Panc1 (cell line): Measurements from ENCODE around the gene PHOX2A. TPM values are rescaled to one million over a fixed set of nuclear protein-coding genes. Genes with fewer than 3 reads are reported as not detected.

Experiments
- ATAC-seq: fragments of 200-7000 bp; cut with Tn5 transposase; 2 replicates; pipeline ENCODE4 v1.9.1; 2020; ENCODE audit warnings: mild to moderate bottlenecking, moderate library complexity
- BruUV-seq: library from RNA; stranded (reverse); fragments of 400-500 nt; replicated peaks from 2 replicates; lab custom pipeline; 2021; lab: Mats Ljungman, UMichigan
- CTCF ChIA-PET: fragments of 300-600 bp; sonication (Branson Sonifier 250); formaldehyde crosslinking; loops from one replicate; lab custom pipeline; 2022; ENCODE audit warnings: antibody characterized with exemption; lab: Charles Lee
- POLR2A ChIA-PET: fragments of 300-600 bp; sonication (Branson Sonifier 250); formaldehyde crosslinking; loops from one replicate; lab custom pipeline; 2022; ENCODE audit warnings: antibody characterized with exemption; lab: Charles Lee
- DNase-seq: peaks from one replicate; pipeline ENCODE4 v3.0.0-alpha.2; 2010; ENCODE audit warnings: low read depth, low spot score
- H3K27ac ChIP-seq: 2 replicates; pipeline ENCODE4 v1.5.1; 2011; ENCODE audit warnings: mild to moderate bottlenecking, low read length, inconsistent platforms
- H3K27me3 ChIP-seq: fragments of 200-500 bp; sonication (Bioruptor generic); 2 replicates; pipeline ENCODE4 v1.6.0; 2014; ENCODE audit warnings: low read length, inconsistent platforms; ENCODE audit not compliant: control insufficient read depth, insufficient read depth
- H3K36me3 ChIP-seq: fragments of 200-500 bp; sonication (Bioruptor generic); 2 replicates; pipeline ENCODE4 v1.5.1; 2014; ENCODE audit warnings: inconsistent platforms, mild to moderate bottlenecking, low read length, moderate library complexity; ENCODE audit not compliant: control insufficient read depth, insufficient read depth
- H3K4me1 ChIP-seq: 2 replicates; pipeline ENCODE4 v1.5.1; 2011; ENCODE audit warnings: inconsistent platforms, mild to moderate bottlenecking, low read length, moderate library complexity; ENCODE audit not compliant: control insufficient read depth, insufficient read depth
- H3K4me3 ChIP-seq, 2 experiments: 2 replicates each; pipeline ENCODE4 v1.5.1; 2011 to 2012; ENCODE audit warnings: low read depth in 2 of 2, low read length in 2 of 2, mild to moderate bottlenecking in 2 of 2, inconsistent platforms in 1 of 2, moderate library complexity in 1 of 2
- H3K9me3 ChIP-seq: fragments of 200-500 bp; sonication (Bioruptor generic); 2 replicates; pipeline ENCODE4 v1.5.1; 2014; ENCODE audit warnings: low read depth, mild to moderate bottlenecking, inconsistent platforms, low read length, moderate library complexity; ENCODE audit not compliant: control insufficient read depth, insufficient read depth
- POLR2AphosphoS5 ChIP-seq: IDR thresholded peaks from 2 replicates; pipeline ENCODE4 v1.6.1; 2012; ENCODE audit warnings: mild to moderate bottlenecking, low read depth, low read length, moderate library complexity
- REST ChIP-seq, 2 experiments: IDR thresholded peaks; 2 replicates each; pipeline ENCODE4 v1.6.1; 2011 to 2012; ENCODE audit warnings: low read depth in 2 of 2, control low read depth in 1 of 2, low read length in 1 of 2, mild to moderate bottlenecking in 1 of 2, moderate library complexity in 1 of 2; ENCODE audit not compliant: insufficient read depth in 1 of 2
- SIN3A ChIP-seq: IDR thresholded peaks from 2 replicates; pipeline ENCODE4 v1.6.1; 2012; ENCODE audit warnings: low read depth, mild to moderate bottlenecking, low read length, moderate library complexity, borderline replicate concordance; ENCODE audit not compliant: insufficient read depth
- TCF7L2 ChIP-seq: IDR thresholded peaks from 2 replicates; pipeline ENCODE4 v1.6.1; 2011; ENCODE audit warnings: mild to moderate bottlenecking, low read depth, low read length, inconsistent platforms
- in situ Hi-C: cut with HindIII; loops from 2 replicates; pipeline ENCODE4 v1.10.0; 2016; ENCODE audit warnings: low sequenced_read_pairs, low pct_unique_long_range_greater_than_20kb
- intact Hi-C: fragments of 100-400 bp; cut with micrococcal nuclease; formaldehyde crosslinking; loops from one replicate; pipeline ENCODE4 v1.10.0; 2022; ENCODE audit not compliant: unreplicated experiment
- total RNA-seq: library from RNA; stranded (reverse); gene quantifications from one replicate; pipeline ENCODE4 v1.2.1, GENCODE V29; 2021; ENCODE audit not compliant: unreplicated experiment
- TF ChIP-seq, protein P1 (sequence below): fragments of 450-650 bp; IDR thresholded peaks from 2 replicates; pipeline ENCODE4 v1.5.1; 2017; ENCODE audit warnings: mild to moderate bottlenecking

Gene PHOX2A
- total RNA-seq, 1 experiment from 2014 or later = not detected

DNA sequence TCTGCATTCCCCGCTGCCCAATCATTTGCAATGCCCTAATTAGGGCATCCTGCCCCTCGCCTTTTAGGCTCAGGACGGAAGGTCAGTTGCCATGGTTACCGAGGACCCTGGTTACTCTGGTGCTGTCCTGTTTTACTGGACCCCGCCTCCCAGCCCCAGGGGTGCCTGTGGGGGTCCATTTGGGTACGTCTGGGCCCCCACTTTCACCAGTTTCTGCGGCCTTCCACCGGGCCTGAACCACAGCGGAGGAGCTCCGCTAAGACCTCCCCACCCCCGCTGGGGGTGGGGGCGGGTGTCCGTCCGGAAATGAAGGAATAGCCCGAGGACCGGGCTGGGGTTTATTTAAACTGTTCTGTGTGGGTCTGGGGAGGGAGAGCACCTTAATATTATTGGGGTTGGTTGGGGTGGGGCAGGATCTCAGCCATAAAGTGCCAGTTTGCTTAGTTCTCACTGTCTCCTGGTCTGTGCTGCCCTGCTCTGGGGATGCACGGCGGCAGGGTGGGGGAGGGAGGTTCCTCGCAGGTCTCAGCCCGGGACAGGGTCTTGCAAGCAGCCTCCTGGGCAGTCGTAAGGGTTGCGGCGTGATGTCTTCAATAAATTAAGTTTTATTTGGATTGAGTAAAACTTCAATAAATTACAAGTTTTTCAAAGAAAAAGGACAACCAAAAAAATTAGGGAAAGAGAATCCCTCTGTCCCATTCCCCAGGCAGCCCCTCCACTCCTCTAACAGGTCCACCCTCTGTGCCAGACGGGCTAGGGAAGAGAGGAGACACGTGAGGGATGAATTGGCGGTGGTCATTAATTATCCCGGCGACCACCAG lies 5.3 kb downstream of the PHOX2A start:
- POLR2A ChIA-PET = interaction anchor here (0.6 kb wide), 1 partner anchor 104 kb away, joined by 3 read pairs; no protein-coding TSS in a partner anchor
- intact Hi-C loops = no loop called here
- CTCF ChIA-PET = interaction anchor here (0.5 to 1.2 kb wide), 4 partner anchors 11 to 506 kb away, joined by 4 to 5 read pairs (median 4); no protein-coding TSS in a partner anchor
- BruUV-seq = TSS peak; percentile 79
- Histone ChIP-seq H3K27me3 (no peaks in the 10 kb centered on the region), H3K27ac (no peak overlapping the region), H3K4me1 (peaks cover 15% of the 10 kb centered on the region), H3K36me3 (peaks cover 7% of the 10 kb centered on the region), H3K9me3 (no peaks in the 10 kb centered on the region), H3K4me3 (no peak overlapping the region; a peak in 1 of 4 replicates)
- in situ Hi-C loops = no loop called here
- TF ChIP-seq SIN3A = no peak
- TF ChIP-seq REST (IDR thresholded peaks at IDR 0.05; ENCODE audit: insufficient read depth in 1 of 2, low read depth in 2 of 2, low read length in 1 of 2) = no peak
- no peak; the same call in 1 of the 2 replicates for TF ChIP-seq POLR2AphosphoS5
- TF ChIP-seq, protein P1, sequence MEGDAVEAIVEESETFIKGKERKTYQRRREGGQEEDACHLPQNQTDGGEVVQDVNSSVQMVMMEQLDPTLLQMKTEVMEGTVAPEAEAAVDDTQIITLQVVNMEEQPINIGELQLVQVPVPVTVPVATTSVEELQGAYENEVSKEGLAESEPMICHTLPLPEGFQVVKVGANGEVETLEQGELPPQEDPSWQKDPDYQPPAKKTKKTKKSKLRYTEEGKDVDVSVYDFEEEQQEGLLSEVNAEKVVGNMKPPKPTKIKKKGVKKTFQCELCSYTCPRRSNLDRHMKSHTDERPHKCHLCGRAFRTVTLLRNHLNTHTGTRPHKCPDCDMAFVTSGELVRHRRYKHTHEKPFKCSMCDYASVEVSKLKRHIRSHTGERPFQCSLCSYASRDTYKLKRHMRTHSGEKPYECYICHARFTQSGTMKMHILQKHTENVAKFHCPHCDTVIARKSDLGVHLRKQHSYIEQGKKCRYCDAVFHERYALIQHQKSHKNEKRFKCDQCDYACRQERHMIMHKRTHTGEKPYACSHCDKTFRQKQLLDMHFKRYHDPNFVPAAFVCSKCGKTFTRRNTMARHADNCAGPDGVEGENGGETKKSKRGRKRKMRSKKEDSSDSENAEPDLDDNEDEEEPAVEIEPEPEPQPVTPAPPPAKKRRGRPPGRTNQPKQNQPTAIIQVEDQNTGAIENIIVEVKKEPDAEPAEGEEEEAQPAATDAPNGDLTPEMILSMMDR = no peak; the same call in 1 of the 2 replicates
- no peak for TF ChIP-seq TCF7L2
- DNase-seq (no peak), ATAC-seq (no peak)

DNA sequence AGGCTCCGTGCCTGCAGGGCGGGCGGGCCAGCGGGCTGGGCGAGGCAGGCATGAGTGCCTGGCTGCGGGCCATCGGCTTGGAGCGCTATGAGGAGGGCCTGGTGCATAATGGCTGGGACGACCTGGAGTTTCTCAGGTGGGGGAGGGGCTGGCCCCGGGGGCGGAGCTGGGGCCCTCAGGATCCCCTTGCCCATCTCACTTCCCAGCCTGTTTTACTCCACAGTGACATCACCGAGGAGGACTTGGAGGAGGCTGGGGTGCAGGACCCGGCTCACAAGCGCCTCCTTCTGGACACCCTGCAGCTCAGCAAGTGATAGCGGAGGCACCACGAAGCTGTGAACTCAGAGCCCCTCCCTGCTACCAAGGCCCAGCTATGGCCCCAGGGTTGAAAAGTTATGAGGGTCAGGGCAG lies 5.9 kb downstream of the PHOX2A start:
- intact Hi-C loops (no loop called here), in situ Hi-C loops (no loop called here)
- no peaks in the 10 kb centered on the region for H3K27me3 ChIP-seq
- DNase-seq = peak; percentile 27
- H3K9me3 ChIP-seq = no peaks in the 10 kb centered on the region
- ATAC-seq = peak; percentile 69
- POLR2A ChIA-PET = no interaction called here
- peaks cover 15% of the 10 kb centered on the region for H3K4me1 ChIP-seq
- TF ChIP-seq TCF7L2 (no peak), REST (IDR thresholded peaks at IDR 0.05; ENCODE audit: insufficient read depth in 1 of 2, low read depth in 2 of 2, low read length in 1 of 2) (no peak)
- TF ChIP-seq, protein P1 = peak; percentile 96
- CTCF ChIA-PET = interaction anchor here (0.6 to 1.2 kb wide), 3 partner anchors 10 to 193 kb away, joined by 4 read pairs; no protein-coding TSS in a partner anchor
- no peak overlapping the region for H3K27ac ChIP-seq
- H3K4me3 ChIP-seq = no peak overlapping the region
- no TSS peak for BruUV-seq
- peaks cover 7% of the 10 kb centered on the region for H3K36me3 ChIP-seq
